Lung (tissue), 12 donors: ENCODE results near the gene TPX2. TPM values are rescaled to one million over a fixed set of nuclear protein-coding genes. Genes with fewer than 3 reads are reported as not detected.
A peak's percentile ranks its signal among the peaks of the same experiment; 100 is the strongest.

Source experiments
- ATAC-seq: fragments of 200-7000 bp; cut with Tn5 transposase; one replicate; pipeline ENCODE4 v1.9.1; 2020; ENCODE audit warnings: moderate number of reproducible peaks; ENCODE audit not compliant: insufficient read depth, low FRiP score
- DNase-seq, 3 donors: peaks; one replicate each; pipeline ENCODE4 v3.0.0-alpha.2; 2013 to 2017
- H3K27ac ChIP-seq, 2 donors: one replicate each; pipeline ENCODE4 v1.5.1; 2013; ENCODE audit warnings: mild to moderate bottlenecking in 2 of 2, moderate library complexity in 2 of 2, control low read depth in 1 of 2, inconsistent platforms in 1 of 2, low read depth in 1 of 2, low read length in 1 of 2
- H3K27me3 ChIP-seq, 3 donors: one replicate each; pipeline ENCODE4 v1.5.1; 2013; ENCODE audit warnings: low read length in 2 of 3; ENCODE audit not compliant: control insufficient read depth in 3 of 3, insufficient read depth in 3 of 3
- H3K36me3 ChIP-seq, 4 donors: one replicate each; pipeline ENCODE4 v1.5.1; 2013; ENCODE audit warnings: low read length in 4 of 4, mild to moderate bottlenecking in 1 of 4, moderate library complexity in 1 of 4; ENCODE audit not compliant: control insufficient read depth in 4 of 4, insufficient read depth in 4 of 4
- H3K4me1 ChIP-seq, 5 donors: one replicate each; pipeline ENCODE4 v1.5.1; 2013; ENCODE audit warnings: low read length in 5 of 5, mild to moderate bottlenecking in 2 of 5, moderate library complexity in 1 of 5; ENCODE audit not compliant: control insufficient read depth in 5 of 5, insufficient read depth in 5 of 5
- H3K4me3 ChIP-seq: one replicate; pipeline ENCODE4 v1.5.1; 2013; ENCODE audit warnings: mild to moderate bottlenecking, control low read depth, moderate library complexity
- H3K9ac ChIP-seq, 2 donors: one replicate each; pipeline ENCODE4 v1.5.1; 2013; ENCODE audit warnings: low read length in 2 of 2, control low read depth in 1 of 2; ENCODE audit not compliant: insufficient read depth in 1 of 2
- H3K9me3 ChIP-seq, 4 donors: one replicate each; pipeline ENCODE4 v1.5.1; 2013; ENCODE audit warnings: low read length in 3 of 4, mild to moderate bottlenecking in 1 of 4, moderate library complexity in 1 of 4; ENCODE audit not compliant: control insufficient read depth in 4 of 4, insufficient read depth in 3 of 4
- CTCF ChIP-seq: IDR thresholded peaks from 2 replicates; pipeline ENCODE4 v1.5.1; 2012; ENCODE audit warnings: mild to moderate bottlenecking; ENCODE audit errors: control extremely low read depth, extremely low read depth
- WGBS, 2 donors: extraction: QIAGEN DNeasy Blood & Tissue Kit; methylation state at CpG; one replicate each; pipeline ENCODE4 v1.1.7; 2013; 5-methylcytosine and 5-hydroxymethylcytosine counted together
- polyA plus RNA-seq, 2 donors: library from polyadenylated mRNA; stranded (reverse); fragments of 200-250 nt; gene quantifications; one replicate each; pipeline ENCODE4 v1.2.1, GENCODE V29; 2013
- total RNA-seq, 2 donors: library from RNA; depleted of rRNA in 1 of 2; stranded (reverse); fragments of >200 nt in 1 of 2; gene quantifications; one replicate each; pipeline ENCODE4 v1.2.1, GENCODE V29; 2014 to 2021
- donor health status: control.
- donor health status: control.
- donor health status: Bipolar disorder and iron deficiency.
- donor health status: healthy.
- donor health status: DM: yes; HTN: yes; CAD: no.

Gene TPX2
- total and polyA plus RNA-seq, 4 donors: 1.6 to 6.5 (median 2.0) TPM

DNA sequence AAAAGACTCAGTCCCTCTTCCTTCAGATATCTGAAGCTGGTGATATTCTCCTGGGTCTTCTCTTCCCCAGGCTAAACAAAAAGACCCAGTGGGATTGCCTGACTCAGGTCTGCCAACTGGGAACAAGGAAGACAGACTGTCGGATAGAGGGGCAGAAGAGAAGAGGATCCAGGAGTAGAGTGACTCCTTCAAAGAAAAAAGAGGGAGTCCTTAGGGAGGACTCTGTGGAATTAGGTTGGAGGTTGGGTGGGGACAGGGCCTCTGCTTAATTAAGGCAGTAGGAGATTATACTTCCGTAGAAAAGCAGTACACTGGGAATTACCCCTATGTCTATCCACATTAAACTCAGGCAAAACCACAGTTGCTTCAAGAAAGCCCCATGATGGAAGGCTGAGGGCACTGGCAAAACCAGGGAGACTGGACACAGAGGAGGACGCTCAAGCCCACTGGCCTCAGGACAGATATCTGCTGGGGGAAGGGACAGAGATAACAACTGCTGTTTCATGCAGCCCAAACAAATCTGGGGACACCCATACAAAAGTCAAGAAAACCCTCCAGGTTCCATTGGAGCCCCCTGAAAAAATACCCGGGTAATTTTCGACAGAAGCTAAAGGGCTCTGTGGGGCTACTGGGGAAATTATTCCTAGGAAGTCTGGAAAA lies 22.1 kb upstream of the TPX2 start:
- peak overlapping the region; percentile 81 to 98 for H3K27ac ChIP-seq
- H3K4me3 ChIP-seq: peak overlapping the region; percentile 2
- no peak for TF ChIP-seq CTCF
- H3K27me3 ChIP-seq: no peaks in the 10 kb centered on the region
- H3K4me1 ChIP-seq: peaks cover 12 to 58% (median 49%) of the 10 kb centered on the region in 5 donors
- DNase-seq: no peak
- 70 to 81% methylated on average over 5 of the region's 5 CpGs for WGBS, 2 donors
- ATAC-seq: no peak
- no peak overlapping the region for H3K9ac ChIP-seq
- no peaks in the 10 kb centered on the region for H3K9me3 ChIP-seq
- H3K36me3 ChIP-seq: peaks cover 4 to 29% (median 22%) of the 10 kb centered on the region in 4 donors

DNA sequence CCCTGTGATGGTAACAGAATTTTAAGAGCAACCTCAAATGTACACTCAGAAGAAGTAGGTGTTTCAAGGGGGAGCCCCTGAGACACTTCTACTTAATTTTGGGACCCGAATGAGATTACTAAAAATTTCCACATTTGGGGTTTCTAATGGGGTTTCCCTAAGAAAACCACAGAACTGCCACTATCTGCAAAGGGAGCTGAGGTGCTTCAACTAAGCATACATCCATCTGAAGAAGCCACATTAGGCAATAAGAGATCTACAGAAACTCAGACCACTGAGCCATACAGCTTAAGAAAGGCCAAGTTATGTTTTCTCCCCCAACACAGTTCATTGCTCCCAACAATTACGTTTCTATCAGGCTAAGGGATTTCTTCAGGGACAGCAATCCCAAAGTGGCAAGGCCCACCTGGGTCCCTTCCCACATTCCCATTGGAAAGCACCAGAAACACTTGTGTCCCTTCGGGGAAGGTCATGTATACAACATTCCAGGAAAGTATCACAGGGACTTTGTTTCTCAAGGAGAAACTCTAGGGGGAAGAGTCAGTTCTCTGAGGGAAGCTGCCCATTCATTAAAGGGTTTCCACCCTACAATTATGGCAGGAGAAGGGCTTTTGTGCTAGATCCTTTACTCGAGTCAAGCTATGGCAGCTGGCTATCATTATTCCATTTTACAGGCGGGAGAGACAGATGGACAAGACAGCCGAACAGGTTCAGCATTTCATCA lies 21.4 kb upstream of the TPX2 start:
- 61 to 67% methylated on average over 6 of the region's 6 CpGs for WGBS, 2 donors
- peaks cover 12 to 53% (median 43%) of the 10 kb centered on the region in 5 donors for H3K4me1 ChIP-seq
- DNase-seq: no peak
- H3K27ac ChIP-seq: peak overlapping the region; percentile 81 to 98
- H3K9ac ChIP-seq: no peak overlapping the region
- H3K36me3 ChIP-seq: peaks cover 4 to 26% (median 22%) of the 10 kb centered on the region in 4 donors
- H3K27me3 ChIP-seq: no peaks in the 10 kb centered on the region
- no peak for TF ChIP-seq CTCF
- peak overlapping the region; percentile 19 for H3K4me3 ChIP-seq
- no peaks in the 10 kb centered on the region for H3K9me3 ChIP-seq
- no peak for ATAC-seq

GRCh38 chr20:31718952-31719643 lies 20.0 kb upstream of the TPX2 start:
- WGBS, 2 donors: 36 to 39% methylated on average over 6 of the region's 6 CpGs

More at GRCh38 chr20:31718952-31719643, 20.0 kb upstream of the TPX2 start:
- ATAC-seq (no peak), DNase-seq (peak in 1 of 3 donors; percentile 48)
- H3K27me3 ChIP-seq: no peaks in the 10 kb centered on the region
- TF ChIP-seq CTCF: no peak
- H3K4me3 ChIP-seq: peak overlapping the region; percentile 83
- peaks cover 4 to 26% (median 20%) of the 10 kb centered on the region in 4 donors for H3K36me3 ChIP-seq
- peaks cover 12 to 41% (median 31%) of the 10 kb centered on the region in 5 donors for H3K4me1 ChIP-seq
- H3K9me3 ChIP-seq: no peaks in the 10 kb centered on the region
- H3K27ac ChIP-seq: peak overlapping the region; percentile 98 to 99
- H3K9ac ChIP-seq: peak overlapping the region in 1 of 2 donors; percentile 38
